Mesothelial cell of epicardium (in vitro differentiated cells): ENCODE results near the gene CABCOCO1. TPM values are rescaled to one million over a fixed set of nuclear protein-coding genes. Genes with fewer than 3 reads are reported as not detected.

Experiments used
- DNase-seq, 2 experiments: peaks; one replicate each; pipeline ENCODE4 v3.0.0; 2021; ENCODE audit warnings: low spot score in 2 of 2; ENCODE audit not compliant: unreplicated experiment in 2 of 2
- H3K27ac Mint-ChIP-seq: 2 replicates; pipeline ENCODE4 v1.8.0; 2021; ENCODE audit warnings: mixed read lengths
- H3K27me3 Mint-ChIP-seq: 2 replicates; pipeline ENCODE4 v1.8.0; 2021; ENCODE audit warnings: low read depth, mixed read lengths
- H3K36me3 Mint-ChIP-seq: 2 replicates; pipeline ENCODE4 v1.8.0; 2021; ENCODE audit warnings: mixed read lengths
- H3K4me1 Mint-ChIP-seq: 2 replicates; pipeline ENCODE4 v1.8.0; 2021; ENCODE audit warnings: mixed read lengths
- H3K4me3 Mint-ChIP-seq: 2 replicates; pipeline ENCODE4 v1.8.0; 2021; ENCODE audit warnings: mild to moderate bottlenecking, moderate library complexity, mixed read lengths
- H3K9me3 Mint-ChIP-seq: 2 replicates; pipeline ENCODE4 v1.8.0; 2021; ENCODE audit warnings: mixed read lengths
- total RNA-seq: library from RNA; stranded (reverse); gene quantifications from 3 replicates; pipeline ENCODE4 v1.2.1, GENCODE V29; 2021
- TF ChIP-seq, protein P1 (sequence below): fragments of 200-600 bp; sonication (generic); IDR thresholded peaks from one replicate; pipeline ENCODE4 v1.5.0; 2021; ENCODE audit warnings: antibody characterized with exemption; ENCODE audit not compliant: unreplicated experiment

Gene CABCOCO1
- total RNA-seq, 1 donor from 2014 or later = 2.5 TPM

DNA sequence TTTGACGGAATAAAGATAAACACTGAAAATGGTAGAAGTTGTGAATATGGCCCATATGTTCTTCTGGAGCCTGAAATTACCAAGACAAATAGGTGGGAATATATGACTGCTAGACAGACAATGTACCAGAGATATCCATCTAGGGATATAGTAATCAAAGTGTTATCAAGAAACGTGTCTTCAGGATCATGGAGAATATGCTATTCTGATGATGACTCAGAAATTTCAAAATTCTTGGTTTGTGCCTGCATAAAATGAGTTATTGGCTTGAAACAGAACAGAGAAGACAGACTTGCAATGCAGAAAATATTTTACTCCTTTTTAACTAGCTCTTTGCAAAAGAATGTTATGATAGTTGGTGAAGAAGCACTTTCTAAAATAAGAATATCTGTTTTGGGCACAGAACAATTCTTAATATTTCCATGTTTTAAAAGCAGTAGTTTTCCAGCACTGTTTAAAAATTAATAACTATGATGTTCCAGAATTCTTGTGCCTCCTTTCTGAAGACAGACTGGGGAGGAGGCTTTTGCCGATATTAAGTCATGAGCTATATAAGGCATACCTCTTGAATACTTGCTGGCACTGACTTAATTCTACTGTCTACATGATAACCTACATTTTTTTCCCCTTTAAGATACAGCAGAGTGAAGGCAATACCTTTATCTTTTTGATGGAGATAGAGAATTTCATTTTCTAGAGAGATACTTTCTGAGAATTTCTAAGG lies 34.4 kb upstream of the CABCOCO1 start:
- Mint-ChIP-seq H3K27ac (peak overlapping the region; percentile 95), H3K27me3 (no peaks in the 10 kb centered on the region), H3K9me3 (no peaks in the 10 kb centered on the region), H3K4me3 (no peak overlapping the region), H3K4me1 (peaks cover 32% of the 10 kb centered on the region), H3K36me3 (no peaks in the 10 kb centered on the region)
- DNase-seq = no peak
- TF ChIP-seq, protein P1, sequence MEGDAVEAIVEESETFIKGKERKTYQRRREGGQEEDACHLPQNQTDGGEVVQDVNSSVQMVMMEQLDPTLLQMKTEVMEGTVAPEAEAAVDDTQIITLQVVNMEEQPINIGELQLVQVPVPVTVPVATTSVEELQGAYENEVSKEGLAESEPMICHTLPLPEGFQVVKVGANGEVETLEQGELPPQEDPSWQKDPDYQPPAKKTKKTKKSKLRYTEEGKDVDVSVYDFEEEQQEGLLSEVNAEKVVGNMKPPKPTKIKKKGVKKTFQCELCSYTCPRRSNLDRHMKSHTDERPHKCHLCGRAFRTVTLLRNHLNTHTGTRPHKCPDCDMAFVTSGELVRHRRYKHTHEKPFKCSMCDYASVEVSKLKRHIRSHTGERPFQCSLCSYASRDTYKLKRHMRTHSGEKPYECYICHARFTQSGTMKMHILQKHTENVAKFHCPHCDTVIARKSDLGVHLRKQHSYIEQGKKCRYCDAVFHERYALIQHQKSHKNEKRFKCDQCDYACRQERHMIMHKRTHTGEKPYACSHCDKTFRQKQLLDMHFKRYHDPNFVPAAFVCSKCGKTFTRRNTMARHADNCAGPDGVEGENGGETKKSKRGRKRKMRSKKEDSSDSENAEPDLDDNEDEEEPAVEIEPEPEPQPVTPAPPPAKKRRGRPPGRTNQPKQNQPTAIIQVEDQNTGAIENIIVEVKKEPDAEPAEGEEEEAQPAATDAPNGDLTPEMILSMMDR = no peak

DNA sequence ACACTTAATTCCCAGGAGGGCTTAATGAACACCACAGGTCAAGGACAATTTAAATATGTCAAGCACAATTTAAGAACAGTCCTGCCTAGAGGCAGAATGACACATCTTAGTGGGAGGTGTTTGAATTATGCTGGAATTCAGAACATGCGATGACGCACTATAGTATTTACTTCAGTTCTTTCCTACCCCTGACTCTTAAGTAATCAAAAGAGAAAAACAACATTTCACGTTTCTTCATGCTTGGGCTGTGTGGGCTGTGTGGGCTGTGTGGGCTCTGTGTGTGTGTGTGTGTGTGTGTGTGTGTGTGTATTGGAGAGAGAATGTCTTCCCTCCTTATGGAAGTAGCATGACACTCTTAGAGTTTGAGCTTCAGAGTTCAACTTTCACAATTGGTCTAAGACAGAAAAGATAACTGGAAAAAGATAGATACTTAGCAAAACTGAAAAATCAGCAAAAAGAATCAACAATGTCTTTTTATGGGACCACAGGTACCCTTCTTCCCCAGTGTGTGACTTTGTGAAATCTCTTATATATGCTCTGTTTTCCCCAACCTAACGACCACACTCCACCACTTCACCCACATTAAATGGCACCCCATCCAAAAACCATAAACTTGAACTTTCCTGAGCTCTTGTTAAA lies 33.7 kb upstream of the CABCOCO1 start:
- Mint-ChIP-seq H3K36me3 (no peaks in the 10 kb centered on the region), H3K4me3 (no peak overlapping the region), H3K27ac (peak overlapping the region; percentile 95), H3K4me1 (peaks cover 32% of the 10 kb centered on the region), H3K9me3 (no peaks in the 10 kb centered on the region), H3K27me3 (no peaks in the 10 kb centered on the region)
- TF ChIP-seq, protein P1 = no peak
- DNase-seq = no peak

DNA sequence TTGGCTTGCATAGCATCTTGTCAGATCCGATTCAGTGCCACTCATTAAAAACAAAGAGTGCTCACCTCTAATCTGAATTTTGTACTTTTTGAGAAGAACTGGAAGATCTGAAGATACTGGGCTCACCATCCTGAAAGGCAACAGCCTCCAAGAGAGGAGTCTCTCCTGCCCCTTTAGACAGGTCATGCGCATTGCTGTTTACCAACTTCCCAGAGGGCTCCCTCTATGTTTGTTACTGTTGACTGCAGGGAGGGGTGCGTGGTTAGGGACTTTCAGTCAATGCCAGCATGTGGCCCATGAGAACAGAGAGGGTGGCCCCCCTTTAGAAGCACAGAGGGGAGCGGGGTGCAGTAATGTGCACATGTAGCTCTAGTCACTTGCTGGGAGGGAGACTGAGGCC lies 33.2 kb upstream of the CABCOCO1 start:
- no peak overlapping the region for H3K4me3 Mint-ChIP-seq
- H3K27me3 Mint-ChIP-seq = no peaks in the 10 kb centered on the region
- peaks cover 32% of the 10 kb centered on the region for H3K4me1 Mint-ChIP-seq
- DNase-seq = no peak
- no peaks in the 10 kb centered on the region for H3K36me3 Mint-ChIP-seq
- peak overlapping the region; percentile 95 for H3K27ac Mint-ChIP-seq
- H3K9me3 Mint-ChIP-seq = no peaks in the 10 kb centered on the region
- TF ChIP-seq, protein P1 = no peak

DNA sequence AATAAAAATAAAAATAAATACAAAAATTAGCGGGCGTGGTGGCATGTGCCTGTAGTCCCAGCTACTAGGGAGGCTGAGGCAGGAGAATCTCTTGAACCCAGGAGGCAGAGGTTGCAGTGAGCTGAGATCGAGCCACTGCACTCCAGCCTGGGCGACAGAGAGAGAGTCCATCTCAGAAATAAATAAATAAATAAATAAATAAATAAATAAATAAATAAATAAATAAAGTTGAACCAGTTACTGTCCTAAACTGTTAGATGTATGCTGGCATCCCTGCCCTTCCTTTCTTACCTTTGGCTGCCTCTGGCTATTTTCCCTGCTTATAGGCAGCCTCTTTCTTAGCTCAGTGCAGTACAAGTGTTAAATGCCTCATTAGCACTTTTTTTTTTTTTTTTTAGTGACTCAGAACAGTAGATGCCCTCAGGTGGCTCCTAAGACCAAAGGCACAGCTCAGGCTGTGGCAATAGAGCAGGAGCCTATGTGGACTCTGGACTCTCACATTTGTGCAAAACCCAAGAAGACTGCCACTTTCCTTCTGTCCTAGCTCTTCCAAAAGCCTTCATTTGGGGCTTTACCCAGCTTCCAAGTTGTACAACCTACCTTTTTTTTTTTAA lies 30.6 kb upstream of the CABCOCO1 start:
- DNase-seq = no peak
- H3K27me3 Mint-ChIP-seq = no peaks in the 10 kb centered on the region
- H3K27ac Mint-ChIP-seq = no peak overlapping the region
- TF ChIP-seq, protein P1 = no peak
- peaks cover 36% of the 10 kb centered on the region for H3K4me1 Mint-ChIP-seq
- no peaks in the 10 kb centered on the region for H3K36me3 Mint-ChIP-seq
- no peak overlapping the region for H3K4me3 Mint-ChIP-seq
- H3K9me3 Mint-ChIP-seq = no peaks in the 10 kb centered on the region

DNA sequence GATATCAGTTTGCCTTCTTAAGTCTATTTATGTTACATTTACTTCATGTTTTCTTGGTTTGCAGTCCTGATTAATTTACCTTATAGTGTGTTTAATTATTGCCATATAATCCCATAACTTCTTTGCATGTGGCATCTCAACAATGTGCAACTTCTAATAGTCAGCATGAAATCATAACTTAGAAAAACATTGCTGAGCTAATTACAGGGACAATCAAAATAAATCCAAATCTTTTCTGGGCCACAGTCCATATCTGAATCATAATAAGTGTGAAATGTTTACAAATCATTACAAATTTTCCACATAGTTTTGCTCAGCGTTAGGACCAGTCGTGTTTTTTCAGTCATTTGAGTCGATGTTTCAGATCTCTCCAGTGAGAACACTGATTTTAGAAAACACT lies 29.1 kb upstream of the CABCOCO1 start:
- Mint-ChIP-seq H3K27me3 (no peaks in the 10 kb centered on the region), H3K36me3 (no peaks in the 10 kb centered on the region), H3K9me3 (no peaks in the 10 kb centered on the region), H3K4me1 (peaks cover 22% of the 10 kb centered on the region), H3K4me3 (no peak overlapping the region), H3K27ac (no peak overlapping the region)
- TF ChIP-seq, protein P1 = no peak
- DNase-seq = no peak
